ENCODE measurements around the gene NUAK1. TPM values are rescaled to one million over a fixed set of nuclear protein-coding genes. Genes with fewer than 3 reads are reported as not detected.

NUAK1 gene
- total RNA-seq, 1 experiment from 2014 or later, result 10.1 TPM

DNA sequence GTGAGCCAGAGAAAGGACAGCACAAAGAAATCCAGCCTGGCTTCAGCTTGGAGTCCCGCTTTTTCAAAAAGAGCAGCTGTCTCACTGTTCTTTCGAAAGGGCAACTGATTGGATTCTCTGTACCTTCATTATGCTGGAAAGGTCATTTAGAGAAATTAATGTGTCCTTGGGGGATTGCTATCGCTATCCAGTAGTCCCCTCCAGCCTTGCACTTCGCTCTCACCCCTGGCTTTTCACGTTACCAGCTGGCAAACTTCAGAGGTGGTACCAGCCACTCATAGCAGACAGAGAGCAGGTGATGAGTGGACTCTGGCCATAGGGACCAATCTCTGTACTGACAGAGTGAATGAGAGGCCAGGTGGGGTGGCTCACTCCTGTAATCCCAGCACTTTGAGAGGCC, 11.8 kb upstream of the NUAK1 start:
- Mint-ChIP-seq H3K9me3 (no peaks in the 10 kb centered on the region), H3K27ac (no peak overlapping the region), H3K36me3 (ENCODE audit: insufficient read depth in 1 of 3, low read depth in 3 of 3) (no peaks in the 10 kb centered on the region), H3K4me1 (peaks cover 12 to 15% of the 10 kb centered on the region in 2 experiments), H3K27me3 (ENCODE audit: low read depth) (no peaks in the 10 kb centered on the region), H3K4me3 (no peak overlapping the region)
- no peaks in the 10 kb centered on the region for H4K20me1 ChIP-seq (ENCODE audit: control insufficient read depth, insufficient read depth, insufficient read length)
- H3K27me3 ChIP-seq (ENCODE audit: insufficient read depth, low read length), result no peaks in the 10 kb centered on the region
- H3K56ac ChIP-seq (ENCODE audit: insufficient read length, low read depth, low read length), result no peak overlapping the region
- TF ChIP-seq, protein P1, sequence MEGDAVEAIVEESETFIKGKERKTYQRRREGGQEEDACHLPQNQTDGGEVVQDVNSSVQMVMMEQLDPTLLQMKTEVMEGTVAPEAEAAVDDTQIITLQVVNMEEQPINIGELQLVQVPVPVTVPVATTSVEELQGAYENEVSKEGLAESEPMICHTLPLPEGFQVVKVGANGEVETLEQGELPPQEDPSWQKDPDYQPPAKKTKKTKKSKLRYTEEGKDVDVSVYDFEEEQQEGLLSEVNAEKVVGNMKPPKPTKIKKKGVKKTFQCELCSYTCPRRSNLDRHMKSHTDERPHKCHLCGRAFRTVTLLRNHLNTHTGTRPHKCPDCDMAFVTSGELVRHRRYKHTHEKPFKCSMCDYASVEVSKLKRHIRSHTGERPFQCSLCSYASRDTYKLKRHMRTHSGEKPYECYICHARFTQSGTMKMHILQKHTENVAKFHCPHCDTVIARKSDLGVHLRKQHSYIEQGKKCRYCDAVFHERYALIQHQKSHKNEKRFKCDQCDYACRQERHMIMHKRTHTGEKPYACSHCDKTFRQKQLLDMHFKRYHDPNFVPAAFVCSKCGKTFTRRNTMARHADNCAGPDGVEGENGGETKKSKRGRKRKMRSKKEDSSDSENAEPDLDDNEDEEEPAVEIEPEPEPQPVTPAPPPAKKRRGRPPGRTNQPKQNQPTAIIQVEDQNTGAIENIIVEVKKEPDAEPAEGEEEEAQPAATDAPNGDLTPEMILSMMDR (conservative IDR thresholded peaks at IDR 0.05), result no peak
- H2BK12ac ChIP-seq (ENCODE audit: insufficient read length, low read depth, low read length), result no peak overlapping the region
- no peak overlapping the region for H3K9ac ChIP-seq (ENCODE audit: extremely low read depth, insufficient read length, low read length)
- no peak overlapping the region for H3K4ac ChIP-seq (ENCODE audit: low read depth, low read length)
- no peak overlapping the region for H3K23ac ChIP-seq (ENCODE audit: insufficient read length, low read depth, low read length)
- no peaks in the 10 kb centered on the region for H3K4me1 ChIP-seq (ENCODE audit: insufficient read depth, low read length)
- no peak overlapping the region for H2BK5ac ChIP-seq (ENCODE audit: insufficient read length, low read length)
- H3K4me2 ChIP-seq (ENCODE audit: insufficient read depth, insufficient read length, low read length), result no peak overlapping the region
- no peak overlapping the region for H3K14ac ChIP-seq (ENCODE audit: insufficient read depth, low read length)
- H4K91ac ChIP-seq (ENCODE audit: insufficient read length, low read depth, low read length), result no peak overlapping the region
- no peaks in the 10 kb centered on the region for H3K79me1 ChIP-seq (ENCODE audit: insufficient read depth, low read depth, low read length, poor library complexity, severe bottlenecking)
- H3T11ph ChIP-seq (ENCODE audit: low read length), result no peak overlapping the region
- H3K27ac ChIP-seq (ENCODE audit: insufficient read length, low read depth, low read length), result no peak overlapping the region
- H3K79me2 ChIP-seq (ENCODE audit: insufficient read depth, low read length), result no peaks in the 10 kb centered on the region
- H4K5ac ChIP-seq (ENCODE audit: insufficient read length, low read depth, low read length), result no peak overlapping the region
- DNase-seq, result no peak
- H2BK20ac ChIP-seq (ENCODE audit: low read depth, low read length, poor library complexity, severe bottlenecking), result no peak overlapping the region
- WGBS (ENCODE audit: extremely low coverage, insufficient read length, low lambda C conversion rate), result no CpG with 5 or more reads among the region's 5 CpGs
- no peak overlapping the region for H2BK15ac ChIP-seq (ENCODE audit: low read depth, low read length)
- no peak overlapping the region for H4K8ac ChIP-seq (replicated peaks; ENCODE audit: insufficient read length, low read depth, low read length)
- H3K9me3 ChIP-seq (ENCODE audit: control insufficient read depth, low read depth, low read length), result no peaks in the 10 kb centered on the region
- no peaks in the 10 kb centered on the region for H3K23me2 ChIP-seq (ENCODE audit: insufficient read length, low read depth, low read length, poor library complexity, severe bottlenecking)
- no peak overlapping the region for H2BK120ac ChIP-seq (ENCODE audit: low read depth, low read length, poor library complexity, severe bottlenecking)
- H2AFZ ChIP-seq (ENCODE audit: low read length), result no peak overlapping the region
- H3K18ac ChIP-seq (ENCODE audit: insufficient read length, low read depth, low read length), result no peak overlapping the region
- H2AK5ac ChIP-seq (ENCODE audit: insufficient read length, low read length), result no peak overlapping the region

Measured in H9 (cell line).